ENCODE measurements around the gene WASF3. TPM values are rescaled to one million over a fixed set of nuclear protein-coding genes. Genes with fewer than 3 reads are reported as not detected.

The WASF3 gene
- total and polyA plus RNA-seq, 3 donors from 2014 or later = 27.3 to 36.2 (median 30.8) TPM

DNA sequence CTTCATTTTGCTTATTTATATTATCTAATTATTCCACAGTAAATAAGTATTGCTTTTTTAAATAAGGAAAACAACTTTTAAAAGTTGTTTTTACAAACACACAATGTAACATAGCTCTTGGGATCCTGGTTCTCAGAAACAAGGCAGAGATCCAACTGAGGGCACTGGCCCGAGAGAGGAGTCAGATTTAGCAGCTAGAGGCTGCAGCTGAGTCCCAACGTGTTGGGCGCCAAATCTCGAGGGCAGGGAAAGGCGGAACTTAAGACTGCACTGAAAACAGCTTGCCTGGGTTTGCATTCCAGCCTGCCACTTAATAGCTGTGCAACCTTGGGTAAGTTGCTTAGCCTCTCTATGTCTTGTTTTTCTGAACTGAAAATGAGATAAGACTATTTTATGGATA is 16.4 kb upstream of the WASF3 start:
- H3K4me1 ChIP-seq = no peaks in the 10 kb centered on the region
- DNase-seq = no peak
- no peaks in the 10 kb centered on the region for H3K9me3 ChIP-seq
- intact Hi-C loops (cut with DNase I; ENCODE audit: low total_unique reads) = no loop called here
- no peak overlapping the region for H3K4me3 ChIP-seq
- whole genome bisulfite sequencing, 2 donors = 68 to 77% methylated on average over 5 of the region's 5 CpGs
- H3K27me3 ChIP-seq = no peaks in the 10 kb centered on the region
- no peak overlapping the region for H3K27ac ChIP-seq
- no peaks in the 10 kb centered on the region for H3K36me3 ChIP-seq (ENCODE audit: low read depth, missing control alignments)
- TF ChIP-seq, protein P1, sequence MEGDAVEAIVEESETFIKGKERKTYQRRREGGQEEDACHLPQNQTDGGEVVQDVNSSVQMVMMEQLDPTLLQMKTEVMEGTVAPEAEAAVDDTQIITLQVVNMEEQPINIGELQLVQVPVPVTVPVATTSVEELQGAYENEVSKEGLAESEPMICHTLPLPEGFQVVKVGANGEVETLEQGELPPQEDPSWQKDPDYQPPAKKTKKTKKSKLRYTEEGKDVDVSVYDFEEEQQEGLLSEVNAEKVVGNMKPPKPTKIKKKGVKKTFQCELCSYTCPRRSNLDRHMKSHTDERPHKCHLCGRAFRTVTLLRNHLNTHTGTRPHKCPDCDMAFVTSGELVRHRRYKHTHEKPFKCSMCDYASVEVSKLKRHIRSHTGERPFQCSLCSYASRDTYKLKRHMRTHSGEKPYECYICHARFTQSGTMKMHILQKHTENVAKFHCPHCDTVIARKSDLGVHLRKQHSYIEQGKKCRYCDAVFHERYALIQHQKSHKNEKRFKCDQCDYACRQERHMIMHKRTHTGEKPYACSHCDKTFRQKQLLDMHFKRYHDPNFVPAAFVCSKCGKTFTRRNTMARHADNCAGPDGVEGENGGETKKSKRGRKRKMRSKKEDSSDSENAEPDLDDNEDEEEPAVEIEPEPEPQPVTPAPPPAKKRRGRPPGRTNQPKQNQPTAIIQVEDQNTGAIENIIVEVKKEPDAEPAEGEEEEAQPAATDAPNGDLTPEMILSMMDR (IDR thresholded peaks at IDR 0.05) = no peak
- no peak for TF ChIP-seq POLR2A (IDR thresholded peaks at IDR 0.05)

DNA sequence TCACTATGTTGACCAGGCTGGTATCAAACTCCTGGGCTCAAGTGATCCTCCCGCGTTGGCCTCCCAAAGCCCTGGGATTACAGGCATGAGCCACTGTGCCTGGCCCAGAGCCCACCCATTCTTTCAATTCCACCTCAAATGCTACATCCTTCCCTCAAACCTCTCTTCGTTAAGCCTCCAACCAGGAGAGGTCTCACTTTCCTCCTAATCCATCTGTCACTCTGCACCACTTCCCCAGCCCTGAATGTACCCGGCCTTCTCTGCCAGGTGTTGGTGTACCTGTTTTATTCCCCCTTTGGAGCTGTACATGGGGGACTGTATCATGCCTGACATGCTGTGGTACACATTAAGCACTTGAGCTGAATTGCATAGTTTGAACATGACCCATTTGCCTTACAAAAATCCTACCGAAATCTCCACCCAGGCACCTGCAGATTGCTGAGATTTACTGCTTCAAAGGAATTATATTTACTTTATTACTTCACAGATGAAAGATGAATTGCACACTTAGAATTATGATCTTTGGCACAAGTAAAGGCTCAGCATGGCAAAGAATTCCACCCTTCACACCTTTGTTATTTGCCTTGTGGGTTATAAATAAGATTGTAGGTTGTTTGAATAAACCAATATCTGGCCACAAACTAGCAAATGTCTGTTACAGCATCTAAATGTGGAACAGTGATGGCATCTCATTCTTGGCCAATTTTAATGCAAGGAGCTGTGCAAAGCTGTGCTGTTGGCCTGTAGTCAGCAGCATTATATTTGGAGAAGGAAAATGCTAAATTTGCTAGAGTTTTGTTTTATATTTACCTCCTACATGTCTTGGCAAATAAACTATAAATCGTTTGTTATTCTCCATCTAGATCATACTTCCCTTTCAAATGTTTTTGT is 15.6 kb upstream of the WASF3 start:
- intact Hi-C loops (cut with DNase I; ENCODE audit: low total_unique reads) = no loop called here
- no peaks in the 10 kb centered on the region for H3K4me1 ChIP-seq
- TF ChIP-seq, protein P1 (IDR thresholded peaks at IDR 0.05) = no peak
- no peaks in the 10 kb centered on the region for H3K9me3 ChIP-seq
- H3K4me3 ChIP-seq = no peak overlapping the region
- no peak for DNase-seq
- H3K27ac ChIP-seq = no peak overlapping the region
- no peaks in the 10 kb centered on the region for H3K27me3 ChIP-seq
- H3K36me3 ChIP-seq (ENCODE audit: low read depth, missing control alignments) = no peaks in the 10 kb centered on the region
- WGBS, 2 donors = 80 to 85% methylated on average over 6 of the region's 6 CpGs

- 81 to 86% methylated on average over 8 of the region's 8 CpGs for WGBS, 2 donors
- no peaks in the 10 kb centered on the region for H3K9me3 ChIP-seq
- H3K4me1 ChIP-seq = no peaks in the 10 kb centered on the region
- intact Hi-C loops (cut with DNase I; ENCODE audit: low total_unique reads) = no loop called here
- no peak overlapping the region for H3K27ac ChIP-seq
- H3K36me3 ChIP-seq (ENCODE audit: low read depth, missing control alignments) = no peaks in the 10 kb centered on the region
- H3K27me3 ChIP-seq = no peaks in the 10 kb centered on the region
- no peak overlapping the region for H3K4me3 ChIP-seq
- TF ChIP-seq POLR2A (IDR thresholded peaks at IDR 0.05) = no peak
- TF ChIP-seq, protein P1 (IDR thresholded peaks at IDR 0.05) = no peak
- DNase-seq = no peak
Observed at GRCh38 chr13:26544707-26545106, 12.8 kb upstream of the WASF3 start.

GRCh38 chr13:26548205-26548765 is 9.2 kb upstream of the WASF3 start:
- Histone ChIP-seq H3K27ac (no peak overlapping the region), H3K4me1 (no peaks in the 10 kb centered on the region), H3K27me3 (no peaks in the 10 kb centered on the region), H3K4me3 (no peak overlapping the region), H3K9me3 (no peaks in the 10 kb centered on the region), H3K36me3 (ENCODE audit: low read depth, missing control alignments) (no peaks in the 10 kb centered on the region)
- intact Hi-C loops (cut with DNase I; ENCODE audit: low total_unique reads) = no loop called here
- TF ChIP-seq POLR2A (IDR thresholded peaks at IDR 0.05) = no peak
- TF ChIP-seq, protein P1 (IDR thresholded peaks at IDR 0.05) = no peak
- WGBS, 2 donors = 28 to 40% methylated on average over 5 of the region's 5 CpGs
- DNase-seq = no peak
